NOMO-1 (cell line): ENCODE measurements around the gene PRKCB.
A peak's percentile ranks its signal among the peaks of the same experiment; 100 is the strongest.

Source experiments
- DNase-seq, 2 experiments: peaks; one replicate each; lab custom pipeline; 2025; ENCODE audit not compliant: unreplicated experiment in 2 of 2; lab: John Stamatoyannopoulos, UW

The PRKCB gene

GRCh38 chr16:24035127-24035842 is 199.5 kb downstream of the PRKCB start:
- no peak for DNase-seq

GRCh38 chr16:24036038-24036543 is 200.3 kb downstream of the PRKCB start:
- DNase-seq: no peak

GRCh38 chr16:24036614-24037013 is 200.8 kb downstream of the PRKCB start:
- DNase-seq: peak in 1 of 2 experiments; percentile 14

- DNase-seq: no peak
Measured at GRCh38 chr16:24037335-24037734, 201.6 kb downstream of the PRKCB start.

GRCh38 chr16:24041834-24042631 is 206.2 kb downstream of the PRKCB start:
- DNase-seq: peak; percentile 48 to 75

DNA sequence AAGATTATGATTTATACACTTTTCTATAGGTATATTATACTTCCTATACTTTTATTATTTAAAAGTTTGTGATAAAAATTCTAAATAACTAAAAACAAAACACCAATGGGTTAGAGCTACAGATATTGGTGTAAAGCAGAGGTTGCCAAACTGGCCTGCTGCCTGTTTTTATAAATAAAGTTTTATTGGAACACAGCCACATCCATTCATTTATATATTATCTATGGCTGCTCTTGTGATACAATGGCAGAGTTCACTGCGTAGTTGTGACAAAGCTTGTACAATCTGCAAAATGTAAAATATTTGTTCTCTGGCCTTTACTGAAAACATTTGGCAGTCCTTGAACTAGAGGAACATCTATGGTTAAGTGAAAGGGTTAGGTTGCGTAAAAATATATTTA is 208.7 kb downstream of the PRKCB start:
- no peak for DNase-seq

DNA sequence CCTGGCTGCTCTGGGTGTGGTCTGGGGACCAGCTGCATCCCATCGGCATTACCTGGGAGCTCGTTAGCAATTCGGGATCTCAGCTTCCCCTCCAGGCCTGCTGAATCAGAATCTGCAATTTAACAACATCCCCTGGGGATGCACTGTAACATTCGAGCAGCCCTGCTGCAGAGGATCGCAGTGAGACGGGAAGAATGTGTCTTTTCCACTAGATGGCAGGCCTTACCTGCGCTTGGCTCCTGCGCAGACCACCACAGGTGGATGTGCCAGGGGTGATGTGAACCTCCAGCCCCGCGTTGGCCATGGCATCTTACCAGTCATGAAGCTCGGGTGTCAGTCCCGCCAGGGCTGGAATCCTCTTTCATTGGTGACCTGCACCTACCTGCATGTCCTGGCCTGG is 209.9 kb downstream of the PRKCB start:
- DNase-seq: no peak

GRCh38 chr16:24046442-24046841 is 210.7 kb downstream of the PRKCB start:
- no peak for DNase-seq

DNA sequence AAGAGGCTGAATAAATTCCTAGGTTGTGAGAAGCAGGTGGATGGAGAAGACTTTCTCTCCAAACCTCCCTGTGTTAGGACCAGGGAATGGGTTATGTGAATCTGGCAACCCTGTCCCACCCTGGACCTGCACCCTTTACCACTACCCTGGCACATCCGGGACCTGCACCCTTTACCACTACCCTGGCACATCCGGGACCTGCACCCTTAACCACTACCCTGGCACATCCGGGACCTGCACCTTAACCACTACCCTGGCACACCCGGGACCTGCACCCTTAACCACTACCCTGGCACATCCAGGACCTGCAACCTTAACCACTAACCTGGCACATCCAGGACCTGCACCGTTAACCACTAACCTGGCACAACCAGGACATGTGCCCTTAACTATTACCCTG is 213.3 kb downstream of the PRKCB start:
- no peak for DNase-seq

DNA sequence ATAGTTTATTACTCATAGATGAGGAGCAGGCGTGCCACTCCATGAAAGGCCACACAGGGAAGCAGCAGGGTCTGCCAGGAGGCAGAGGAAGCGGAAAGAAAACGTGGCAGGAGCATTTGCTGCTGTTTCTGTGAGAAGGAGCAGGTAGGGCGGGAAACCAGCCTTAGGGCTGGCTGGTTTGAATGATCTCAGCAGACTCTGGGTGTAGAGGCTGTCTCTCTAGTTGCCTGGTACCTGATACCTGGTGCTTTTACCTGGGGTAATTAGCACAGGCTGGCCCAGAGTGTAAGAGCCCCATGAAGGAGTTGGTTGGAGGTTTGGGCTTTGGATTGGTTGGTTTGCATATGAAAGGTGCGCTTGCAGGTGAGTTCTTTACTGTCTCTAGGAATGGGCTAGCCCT is 215.3 kb downstream of the PRKCB start:
- no peak for DNase-seq

DNA sequence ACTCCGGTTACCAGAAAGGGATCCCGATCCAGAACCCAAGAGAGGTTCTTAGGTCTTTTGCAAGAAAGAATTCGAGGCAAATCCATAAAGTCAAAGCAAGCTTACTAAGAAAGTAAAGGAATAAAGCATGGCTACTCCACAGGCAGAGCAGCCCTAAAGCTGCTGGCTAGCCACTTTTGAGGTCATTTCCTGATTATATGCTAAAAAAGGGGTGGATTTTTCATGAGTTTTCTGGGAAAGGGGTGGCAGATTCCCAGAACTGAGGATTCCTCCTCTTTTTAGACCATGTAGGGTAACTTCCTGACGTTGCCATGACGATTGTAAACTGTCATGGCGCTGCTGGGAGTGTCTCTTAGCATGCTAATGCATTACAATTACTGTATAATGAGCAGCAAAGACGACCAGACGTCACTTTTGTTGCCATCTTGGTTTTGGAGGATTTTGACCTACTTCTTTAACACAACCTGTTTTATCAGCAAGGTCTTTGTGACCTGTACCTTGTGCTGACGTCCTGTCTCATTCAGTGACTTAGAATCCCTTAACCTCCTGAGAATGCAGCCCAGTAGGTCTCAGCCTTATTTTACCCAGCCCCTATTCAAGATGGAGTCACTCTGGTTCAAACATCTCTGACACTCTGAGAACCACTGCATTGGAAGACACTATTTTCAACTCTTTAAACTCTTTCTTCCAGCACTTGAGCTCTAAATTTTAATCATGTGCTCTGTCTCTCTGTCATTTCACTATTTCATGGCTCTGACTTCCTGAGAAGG is 216.7 kb downstream of the PRKCB start:
- DNase-seq: no peak

- no peak for DNase-seq
Measured at GRCh38 chr16:24053099-24053946, 217.5 kb downstream of the PRKCB start.

- DNase-seq: no peak
Measured at GRCh38 chr16:24054741-24055491, 219.1 kb downstream of the PRKCB start.

GRCh38 chr16:24062270-24062817 is 226.6 kb downstream of the PRKCB start:
- DNase-seq: no peak

- no peak for DNase-seq
Measured at GRCh38 chr16:24069036-24069590, 233.3 kb downstream of the PRKCB start.

- DNase-seq: no peak
Measured at GRCh38 chr16:24070851-24071250, 235.1 kb downstream of the PRKCB start.

DNA sequence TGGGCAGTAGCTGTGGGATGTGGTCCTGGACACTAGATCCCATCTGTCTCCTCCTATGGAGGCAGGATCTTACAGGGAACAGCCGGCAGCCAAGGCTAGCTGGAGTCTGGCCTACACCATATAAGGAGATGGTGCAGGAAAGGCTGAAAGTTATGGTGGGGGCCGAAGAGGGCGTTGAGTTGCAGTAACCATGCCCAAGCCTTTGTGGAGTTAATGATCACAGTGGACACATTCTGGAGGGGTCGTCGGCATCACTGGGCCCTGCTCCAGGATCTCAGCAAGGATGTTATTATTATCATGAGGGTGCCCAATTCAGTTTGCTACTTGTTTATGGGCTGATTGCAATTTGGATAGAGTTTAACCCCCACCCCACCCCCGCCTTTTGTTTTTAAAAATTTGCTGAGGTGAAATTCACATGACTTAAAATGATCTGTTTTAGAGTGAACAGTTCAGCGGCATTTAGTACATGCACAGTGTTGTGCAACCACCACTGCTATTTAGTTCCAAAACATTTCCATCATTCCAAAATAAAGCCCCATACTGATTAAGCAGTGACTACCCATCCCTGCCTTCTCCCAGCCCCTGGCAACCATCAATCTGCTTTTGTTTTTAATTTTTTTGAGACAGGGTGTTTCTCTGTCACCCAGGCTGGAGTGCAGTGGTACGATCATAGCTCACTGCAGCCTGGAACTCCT is 236.0 kb downstream of the PRKCB start:
- DNase-seq: no peak

DNA sequence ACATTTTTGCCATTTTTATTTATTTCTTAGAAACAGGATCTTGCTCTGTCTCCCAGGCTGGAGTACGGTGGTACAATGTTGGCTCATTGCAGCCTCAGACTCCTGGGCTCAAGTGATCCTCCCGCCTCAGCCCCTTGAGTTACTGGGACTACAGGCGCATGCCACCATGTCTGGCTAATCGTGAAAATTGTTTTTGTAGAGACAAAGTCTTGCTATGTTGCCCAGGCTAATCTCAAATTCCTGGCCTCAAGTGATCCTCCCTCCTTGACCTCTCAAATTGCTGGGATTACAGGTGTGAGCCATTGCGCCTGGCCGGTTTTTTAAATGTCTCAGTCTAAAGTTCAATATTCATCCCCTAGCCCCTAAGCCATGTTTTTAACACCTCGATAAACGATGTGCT is 237.5 kb downstream of the PRKCB start:
- no peak for DNase-seq
